ENCODE data around the gene ARHGAP15. TPM values are rescaled to one million over a fixed set of nuclear protein-coding genes. Genes with fewer than 3 reads are reported as not detected.

ARHGAP15 gene
- total and polyA plus RNA-seq, 12 donors = 4.7 to 33.8 (median 10.4) TPM

GRCh38 chr2:143262389-143262788 is 133.2 kb downstream of the ARHGAP15 start:
- H3K27me3 ChIP-seq = no peaks in the 10 kb centered on the region
- H3K4me1 ChIP-seq (replicated peaks in 1 of 2) = peaks cover 0 to 3% of the 10 kb centered on the region in 2 donors
- intact Hi-C loops (cut with DNase I) = no loop called here
- H3K4me3 ChIP-seq = no peak overlapping the region
- no peak for DNase-seq
- no peak overlapping the region for H3K27ac ChIP-seq
- 81 to 92% (median 88%) methylated on average over 4 of the region's 4 CpGs for WGBS, 4 donors
- TF ChIP-seq POLR2A (IDR thresholded peaks at IDR 0.05) (no peak), CTCF (IDR thresholded peaks at IDR 0.05) (no peak)
- no peaks in the 10 kb centered on the region for H3K36me3 ChIP-seq (replicated peaks in 1 of 2)
- no peaks in the 10 kb centered on the region for H3K9me3 ChIP-seq (replicated peaks in 1 of 3)

- no peaks in the 10 kb centered on the region for H3K36me3 ChIP-seq (replicated peaks in 1 of 2)
- intact Hi-C loops (cut with DNase I) = no loop called here
- WGBS, 4 donors = 81 to 100% (median 85%) methylated on average over 2 of the region's 2 CpGs
- no peak overlapping the region for H3K4me3 ChIP-seq
- H3K9me3 ChIP-seq (replicated peaks in 1 of 3) = no peaks in the 10 kb centered on the region
- TF ChIP-seq POLR2A (IDR thresholded peaks at IDR 0.05) (no peak), CTCF (IDR thresholded peaks at IDR 0.05) (no peak)
- peaks cover 0 to 3% of the 10 kb centered on the region in 2 donors for H3K4me1 ChIP-seq (replicated peaks in 1 of 2)
- no peaks in the 10 kb centered on the region for H3K27me3 ChIP-seq
- no peak overlapping the region for H3K27ac ChIP-seq
- no peak for DNase-seq
Observed at GRCh38 chr2:143263066-143263625, 133.9 kb downstream of the ARHGAP15 start.

GRCh38 chr2:143264851-143265250 is 135.6 kb downstream of the ARHGAP15 start:
- Histone ChIP-seq H3K27ac (no peak overlapping the region), H3K4me3 (no peak overlapping the region), H3K36me3 (replicated peaks in 1 of 2) (no peaks in the 10 kb centered on the region), H3K4me1 (replicated peaks in 1 of 2) (no peaks in the 10 kb centered on the region), H3K27me3 (no peaks in the 10 kb centered on the region), H3K9me3 (replicated peaks in 1 of 3) (no peaks in the 10 kb centered on the region)
- no peak for DNase-seq
- WGBS, 4 donors = 46 to 54% (median 47%) methylated on average over 2 of the region's 2 CpGs
- intact Hi-C loops (cut with DNase I) = no loop called here
- no peak for TF ChIP-seq CTCF (IDR thresholded peaks at IDR 0.05)
- no peak for TF ChIP-seq POLR2A (IDR thresholded peaks at IDR 0.05)

- no peak overlapping the region for H3K4me3 ChIP-seq
- H3K27me3 ChIP-seq = no peaks in the 10 kb centered on the region
- TF ChIP-seq POLR2A (IDR thresholded peaks at IDR 0.05) = no peak
- no peak for TF ChIP-seq CTCF (IDR thresholded peaks at IDR 0.05)
- no peak for DNase-seq
- no peak overlapping the region for H3K27ac ChIP-seq
- no peaks in the 10 kb centered on the region for H3K4me1 ChIP-seq (replicated peaks in 1 of 2)
- H3K9me3 ChIP-seq (replicated peaks in 1 of 3) = no peaks in the 10 kb centered on the region
- H3K36me3 ChIP-seq (replicated peaks in 1 of 2) = no peaks in the 10 kb centered on the region
- intact Hi-C loops (cut with DNase I) = no loop called here
Observed at GRCh38 chr2:143279672-143280071, 150.5 kb downstream of the ARHGAP15 start.

Data from adrenal gland (tissue), 12 donors.